GM06990 (cell line): ENCODE measurements around the gene FAM83D.
"Not testable (repeated sequence)": the region's sequence is repeated elsewhere in the genome, so short reads cannot be mapped to it uniquely, and the experiment has no call there.

ENCODE experiments used
- DNase-seq: peaks from one replicate; pipeline ENCODE4 v3.0.0-alpha.2; 2011; ENCODE audit not compliant: insufficient read length; ENCODE audit errors: extremely low read depth
- H3K27me3 ChIP-seq: replicated peaks from 2 replicates; pipeline ENCODE4 v1.6.0; 2011; ENCODE audit warnings: low read length; ENCODE audit not compliant: control insufficient read depth, insufficient read depth
- H3K36me3 ChIP-seq: 2 replicates; pipeline ENCODE4 v1.5.1; 2011; ENCODE audit warnings: low read length; ENCODE audit not compliant: control insufficient read depth, insufficient read depth
- H3K4me3 ChIP-seq: replicated peaks from 2 replicates; pipeline ENCODE4 v1.5.1; 2011; ENCODE audit warnings: low read depth, mild to moderate bottlenecking, control low read depth, low read length
- TF ChIP-seq, protein P1 (sequence below): IDR thresholded peaks from 2 replicates; pipeline ENCODE4 v1.5.1; 2011; ENCODE audit warnings: low read length, control low read depth, mild to moderate bottlenecking, inconsistent platforms; ENCODE audit not compliant: insufficient read depth, poor library complexity, severe bottlenecking

FAM83D gene

DNA sequence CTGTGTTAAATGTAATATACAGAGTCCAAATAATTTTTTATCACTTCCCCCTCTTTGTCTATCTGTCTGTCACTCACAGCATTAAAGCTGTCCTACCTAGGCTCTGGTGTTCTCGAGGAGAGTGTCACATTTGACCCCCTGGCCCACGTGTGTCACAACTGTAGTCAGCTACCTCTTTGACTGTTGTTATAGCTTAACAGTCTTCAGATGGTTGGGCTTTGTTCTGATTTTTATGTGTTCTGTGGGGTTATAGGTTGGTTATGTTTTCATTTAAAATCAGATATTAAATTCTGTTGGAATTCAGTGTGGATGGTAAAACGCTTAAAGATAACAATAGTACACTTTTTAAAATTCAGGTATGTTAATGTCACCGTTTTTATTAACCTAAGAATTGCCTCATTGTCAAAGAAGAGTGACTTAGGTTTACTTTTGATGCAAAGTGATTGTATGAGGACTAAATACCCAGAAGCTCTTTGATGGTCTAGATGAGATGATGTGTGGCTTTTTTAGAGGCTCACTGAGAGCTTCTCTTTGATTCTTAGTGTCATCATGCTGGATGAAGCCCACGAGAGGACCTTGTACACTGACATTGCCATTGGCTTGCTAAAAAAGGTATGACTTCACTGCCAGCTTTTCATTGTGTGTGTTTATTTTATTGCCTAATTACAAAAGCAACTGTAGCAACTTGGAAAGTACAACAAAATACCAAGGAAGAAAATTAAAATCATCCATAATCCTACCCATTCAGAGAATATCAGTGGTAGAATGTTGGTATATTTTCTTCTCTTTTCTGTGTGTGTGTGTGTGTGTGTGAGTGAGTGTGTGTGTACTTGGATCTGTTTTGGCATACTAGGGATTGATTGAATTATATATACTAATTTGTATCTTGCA lies 65.8 kb downstream of the FAM83D start:
- H3K36me3 ChIP-seq, result peaks cover 2% of the 10 kb centered on the region; the same call in 1 of the 2 replicates
- TF ChIP-seq, protein P1, sequence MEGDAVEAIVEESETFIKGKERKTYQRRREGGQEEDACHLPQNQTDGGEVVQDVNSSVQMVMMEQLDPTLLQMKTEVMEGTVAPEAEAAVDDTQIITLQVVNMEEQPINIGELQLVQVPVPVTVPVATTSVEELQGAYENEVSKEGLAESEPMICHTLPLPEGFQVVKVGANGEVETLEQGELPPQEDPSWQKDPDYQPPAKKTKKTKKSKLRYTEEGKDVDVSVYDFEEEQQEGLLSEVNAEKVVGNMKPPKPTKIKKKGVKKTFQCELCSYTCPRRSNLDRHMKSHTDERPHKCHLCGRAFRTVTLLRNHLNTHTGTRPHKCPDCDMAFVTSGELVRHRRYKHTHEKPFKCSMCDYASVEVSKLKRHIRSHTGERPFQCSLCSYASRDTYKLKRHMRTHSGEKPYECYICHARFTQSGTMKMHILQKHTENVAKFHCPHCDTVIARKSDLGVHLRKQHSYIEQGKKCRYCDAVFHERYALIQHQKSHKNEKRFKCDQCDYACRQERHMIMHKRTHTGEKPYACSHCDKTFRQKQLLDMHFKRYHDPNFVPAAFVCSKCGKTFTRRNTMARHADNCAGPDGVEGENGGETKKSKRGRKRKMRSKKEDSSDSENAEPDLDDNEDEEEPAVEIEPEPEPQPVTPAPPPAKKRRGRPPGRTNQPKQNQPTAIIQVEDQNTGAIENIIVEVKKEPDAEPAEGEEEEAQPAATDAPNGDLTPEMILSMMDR, result no peak
- H3K27me3 ChIP-seq, result no peaks in the 10 kb centered on the region
- no peak for DNase-seq
- no peak overlapping the region for H3K4me3 ChIP-seq

DNA sequence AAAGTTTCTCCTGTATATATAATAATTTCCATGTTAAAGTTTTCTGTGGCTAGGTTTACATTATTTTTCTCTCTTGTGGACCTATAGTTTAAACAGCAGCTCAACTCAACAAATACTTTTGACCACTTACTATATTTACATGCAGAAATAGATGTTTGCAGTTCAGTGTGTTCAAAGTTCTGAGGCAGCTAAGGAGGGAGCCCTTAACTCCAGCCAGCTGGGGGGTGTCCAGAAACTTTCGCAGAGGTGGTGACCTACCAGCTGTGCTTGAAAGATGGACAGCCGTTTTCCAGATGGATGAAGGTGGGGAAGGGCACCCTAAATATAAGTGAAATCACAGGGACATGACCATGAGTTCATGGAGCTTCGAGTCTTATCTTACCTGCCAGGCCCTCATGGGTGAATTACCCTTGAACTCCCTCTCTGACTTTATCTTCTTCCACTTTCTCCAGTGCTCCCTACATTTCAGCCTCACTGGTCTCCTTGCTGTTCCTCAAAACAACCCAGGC lies 69.4 kb downstream of the FAM83D start:
- no peak for DNase-seq
- Histone ChIP-seq H3K27me3 (no peaks in the 10 kb centered on the region), H3K36me3 (peaks cover 3% of the 10 kb centered on the region), H3K4me3 (no peak overlapping the region)
- TF ChIP-seq, protein P1, result no peak

DNA sequence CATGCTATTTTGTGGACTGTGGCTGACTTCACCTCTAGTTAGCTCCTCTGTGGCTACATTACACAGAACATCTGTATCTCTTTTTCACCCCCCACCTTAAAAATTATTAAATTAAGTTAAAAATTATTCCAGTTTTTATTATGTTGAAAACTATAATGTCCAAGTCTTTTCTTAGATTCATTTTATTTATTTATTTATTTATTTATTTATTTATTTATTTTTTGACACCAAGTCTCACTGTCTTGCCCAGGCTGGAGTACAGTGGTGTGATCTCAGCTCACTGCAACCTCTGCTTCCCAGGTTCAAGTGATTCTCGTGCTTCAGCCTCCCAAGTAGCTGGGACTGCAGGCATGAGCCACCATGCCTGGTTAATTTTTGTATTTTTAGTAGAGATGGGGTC lies 70.6 kb downstream of the FAM83D start:
- H3K36me3 ChIP-seq, DNase-seq, H3K4me3 ChIP-seq, H3K27me3 ChIP-seq: not testable (repeated sequence)

DNA sequence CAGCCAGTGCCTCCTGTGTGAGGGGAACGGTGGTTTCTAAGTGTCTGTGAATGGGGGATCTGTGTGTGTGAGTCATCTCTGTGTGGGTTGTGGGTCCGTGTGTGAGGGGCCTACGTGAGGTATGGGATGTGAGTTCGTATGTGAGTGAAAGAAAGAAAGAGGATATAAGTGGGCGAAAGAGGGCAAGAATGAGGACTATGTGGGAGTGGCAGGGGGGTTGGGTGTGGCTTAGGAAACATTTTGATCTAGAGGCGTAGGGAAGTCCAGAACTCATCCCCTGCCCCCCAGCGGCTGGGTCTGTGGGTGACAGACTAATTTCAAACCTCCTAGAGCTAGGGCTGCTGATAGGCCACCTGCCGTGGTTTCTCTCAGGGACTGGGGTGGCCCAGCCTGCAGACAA lies 71.4 kb downstream of the FAM83D start:
- Histone ChIP-seq H3K4me3 (no peak overlapping the region), H3K27me3 (no peaks in the 10 kb centered on the region), H3K36me3 (peaks cover 6% of the 10 kb centered on the region)
- DNase-seq, result peak; percentile 66
- TF ChIP-seq, protein P1, result peak; percentile 61

DNA sequence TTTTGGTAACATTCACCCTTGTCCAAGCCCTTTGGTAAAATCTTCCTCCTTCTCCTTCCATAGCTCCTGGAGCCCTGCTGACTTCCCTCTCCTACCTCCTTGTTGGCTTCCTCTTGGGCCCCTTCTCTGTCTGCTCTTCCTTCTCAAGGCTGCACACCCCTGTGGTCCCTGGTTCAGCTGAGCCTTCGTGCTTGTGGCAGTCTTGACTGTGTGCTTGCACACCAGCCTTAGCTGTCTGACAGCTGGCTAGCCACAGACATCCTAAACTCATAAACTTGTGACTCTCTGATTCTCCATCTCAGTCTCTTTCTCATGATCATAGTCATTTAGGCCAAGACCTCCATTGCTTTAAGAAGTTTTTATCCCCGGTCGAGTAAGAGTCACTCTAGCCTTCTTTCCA lies 73.0 kb downstream of the FAM83D start:
- Histone ChIP-seq H3K4me3 (no peak overlapping the region), H3K27me3 (no peaks in the 10 kb centered on the region), H3K36me3 (peaks cover 8% of the 10 kb centered on the region)
- TF ChIP-seq, protein P1, result no peak
- no peak for DNase-seq
